Activated naive CD8-positive, alpha-beta T cell (primary cell): ENCODE data around the gene RNASE2.
A peak's percentile ranks its signal among the peaks of the same experiment; 100 is the strongest.
"Not testable (repeated sequence)": the region's sequence is repeated elsewhere in the genome, so short reads cannot be mapped to it uniquely, and the experiment has no call there.

ENCODE experiments used
- H3K27ac Mint-ChIP-seq: one replicate; pipeline ENCODE4 v1.8.0; 2021; ENCODE audit warnings: mixed read lengths
- H3K27me3 Mint-ChIP-seq: one replicate; pipeline ENCODE4 v1.8.0; 2021; ENCODE audit warnings: mixed read lengths
- H3K36me3 Mint-ChIP-seq: one replicate; pipeline ENCODE4 v1.8.0; 2021; ENCODE audit warnings: mixed read lengths
- H3K4me1 Mint-ChIP-seq: one replicate; pipeline ENCODE4 v1.8.0; 2021; ENCODE audit warnings: low read depth, mixed read lengths
- H3K4me3 Mint-ChIP-seq: one replicate; pipeline ENCODE4 v1.8.0; 2021; ENCODE audit warnings: mild to moderate bottlenecking, mixed read lengths
- H3K9me3 Mint-ChIP-seq: one replicate; pipeline ENCODE4 v1.8.0; 2021; ENCODE audit warnings: low read depth, mixed read lengths

Gene RNASE2

DNA sequence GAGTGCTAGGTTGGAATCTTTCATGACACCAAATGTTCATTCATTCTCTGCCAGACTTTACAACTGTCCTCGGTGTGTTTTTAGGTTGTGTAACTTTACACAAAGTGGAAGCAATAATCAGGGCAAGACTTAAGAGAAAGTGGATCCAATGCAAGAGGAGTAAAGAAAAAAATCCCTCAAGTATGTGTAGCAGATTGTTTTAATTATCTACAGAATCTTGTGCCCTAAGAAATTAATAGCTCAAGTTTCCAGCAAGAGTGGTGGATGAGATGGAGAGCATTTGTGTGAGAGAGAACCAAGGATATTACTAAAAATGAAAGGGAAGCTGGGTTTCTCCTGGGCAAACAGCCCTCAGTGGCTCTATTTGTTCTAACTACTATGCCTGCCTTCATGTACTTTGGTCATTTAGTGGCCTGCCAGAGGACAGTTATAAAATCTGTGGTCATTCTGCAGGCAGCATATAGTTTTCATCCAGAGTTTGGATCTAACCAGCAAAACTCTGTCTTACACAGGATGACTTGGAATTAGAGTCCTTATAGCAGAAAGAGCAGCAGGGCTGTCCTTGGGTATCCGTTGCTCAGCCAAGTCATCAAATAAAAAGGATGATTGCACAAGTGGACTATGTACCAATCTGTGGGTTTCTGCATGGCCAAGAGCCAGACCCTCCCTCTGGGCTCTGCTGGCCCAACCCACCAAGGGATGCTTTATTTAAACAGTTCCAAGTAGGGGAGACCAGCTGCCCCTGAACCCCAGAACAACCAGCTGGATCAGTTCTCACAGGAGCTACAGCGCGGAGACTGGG lies at the start of gene RNASE2:
RNASE2 (plus strand) TSS at position 752 of the 802 bp plus-strand sequence. CDS start 285 bp downstream, outside the sequence.
- not testable (repeated sequence) for H3K4me1 Mint-ChIP-seq, H3K9me3 Mint-ChIP-seq, H3K4me3 Mint-ChIP-seq, H3K36me3 Mint-ChIP-seq, H3K27me3 Mint-ChIP-seq, H3K27ac Mint-ChIP-seq

GRCh38 chr14:20905676-20906075 lies 49.6 kb upstream of the RNASE2 start:
- Mint-ChIP-seq H3K36me3 (no peaks in the 10 kb centered on the region), H3K27ac (no peak overlapping the region), H3K27me3 (peaks cover 8% of the 10 kb centered on the region), H3K9me3 (no peaks in the 10 kb centered on the region), H3K4me1 (no peaks in the 10 kb centered on the region), H3K4me3 (no peak overlapping the region)

DNA sequence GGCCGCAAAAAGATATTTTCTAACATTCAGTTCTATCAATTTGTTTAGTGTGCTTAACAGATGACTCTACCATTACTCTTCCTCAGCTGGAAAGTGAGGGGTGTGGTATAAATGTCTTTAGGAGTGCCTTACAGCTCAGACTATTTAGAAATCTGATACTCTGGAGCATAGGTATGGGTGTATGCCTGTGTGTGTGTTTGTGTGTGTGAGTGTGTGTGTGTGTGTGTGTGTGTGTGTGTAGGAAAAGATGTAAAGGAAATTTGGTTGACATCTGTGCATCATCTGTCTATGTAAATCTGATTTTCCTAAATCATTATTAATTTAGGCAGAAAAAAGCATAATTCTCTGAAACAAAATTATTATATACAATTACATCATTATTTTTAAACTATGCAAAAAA lies 48.1 kb upstream of the RNASE2 start:
- Mint-ChIP-seq H3K36me3 (no peaks in the 10 kb centered on the region), H3K9me3 (no peaks in the 10 kb centered on the region)

DNA sequence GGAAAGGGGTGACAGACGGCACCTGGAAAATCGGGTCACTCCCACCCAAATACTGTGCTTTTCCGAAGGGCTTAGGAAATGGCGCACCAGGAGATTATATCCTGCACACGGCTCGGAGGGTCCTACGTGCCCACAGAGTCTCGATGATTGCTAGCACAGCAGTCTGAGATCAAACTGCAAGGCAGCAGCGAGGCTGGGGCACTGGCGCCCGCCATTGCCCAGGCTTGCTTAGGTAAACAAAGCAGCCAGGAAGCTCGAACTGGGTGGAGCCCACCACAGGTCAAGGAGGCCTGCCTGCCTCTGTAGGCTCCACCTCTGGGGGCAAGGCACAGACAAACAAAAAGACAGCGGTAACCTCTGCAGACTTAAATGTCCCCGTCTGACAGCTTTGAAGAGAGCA lies 44.5 kb upstream of the RNASE2 start:
- H3K4me1 Mint-ChIP-seq, H3K27ac Mint-ChIP-seq, H3K4me3 Mint-ChIP-seq, H3K9me3 Mint-ChIP-seq, H3K36me3 Mint-ChIP-seq, H3K27me3 Mint-ChIP-seq: not testable (repeated sequence)

More for the DNA sequence above, 48.1 kb upstream of the RNASE2 start:
- no peaks in the 10 kb centered on the region for H3K4me1 Mint-ChIP-seq
- no peak overlapping the region for H3K27ac Mint-ChIP-seq
- no peak overlapping the region for H3K4me3 Mint-ChIP-seq
- H3K27me3 Mint-ChIP-seq, result peaks cover 7% of the 10 kb centered on the region

- H3K9me3 Mint-ChIP-seq, H3K4me1 Mint-ChIP-seq, H3K36me3 Mint-ChIP-seq, H3K27ac Mint-ChIP-seq, H3K4me3 Mint-ChIP-seq: not testable (repeated sequence)
- H3K27me3 Mint-ChIP-seq, result peaks cover 21% of the 10 kb centered on the region
Measured at GRCh38 chr14:20919038-20919756, 36.1 kb upstream of the RNASE2 start.

DNA sequence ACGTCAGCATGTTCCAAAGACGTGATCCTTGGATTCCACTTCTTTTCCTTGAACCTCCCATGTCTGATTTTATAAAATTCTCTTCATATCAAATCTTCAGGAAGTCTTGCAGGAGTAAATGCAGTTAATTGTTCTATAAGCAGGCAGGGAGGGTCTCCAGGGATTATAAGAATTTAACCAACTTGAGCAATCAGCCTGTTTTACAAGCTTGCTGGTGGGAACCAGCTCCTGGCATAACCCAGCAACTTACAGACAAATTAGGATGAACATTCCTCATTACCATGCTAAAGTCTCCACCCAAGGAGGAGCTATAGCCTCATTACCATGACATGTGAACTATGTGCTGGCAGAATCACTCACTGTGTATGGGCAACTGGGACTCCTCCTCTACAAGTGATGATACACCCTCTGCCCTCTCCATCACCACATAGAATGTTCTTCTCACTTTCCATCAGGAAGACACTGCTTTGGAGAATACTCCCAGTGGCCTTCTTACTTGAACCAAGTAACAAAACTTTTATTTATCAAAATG lies 31.5 kb upstream of the RNASE2 start:
- peaks cover 22% of the 10 kb centered on the region for H3K27me3 Mint-ChIP-seq
- H3K4me1 Mint-ChIP-seq, H3K27ac Mint-ChIP-seq, H3K4me3 Mint-ChIP-seq, H3K9me3 Mint-ChIP-seq, H3K36me3 Mint-ChIP-seq: not testable (repeated sequence)

DNA sequence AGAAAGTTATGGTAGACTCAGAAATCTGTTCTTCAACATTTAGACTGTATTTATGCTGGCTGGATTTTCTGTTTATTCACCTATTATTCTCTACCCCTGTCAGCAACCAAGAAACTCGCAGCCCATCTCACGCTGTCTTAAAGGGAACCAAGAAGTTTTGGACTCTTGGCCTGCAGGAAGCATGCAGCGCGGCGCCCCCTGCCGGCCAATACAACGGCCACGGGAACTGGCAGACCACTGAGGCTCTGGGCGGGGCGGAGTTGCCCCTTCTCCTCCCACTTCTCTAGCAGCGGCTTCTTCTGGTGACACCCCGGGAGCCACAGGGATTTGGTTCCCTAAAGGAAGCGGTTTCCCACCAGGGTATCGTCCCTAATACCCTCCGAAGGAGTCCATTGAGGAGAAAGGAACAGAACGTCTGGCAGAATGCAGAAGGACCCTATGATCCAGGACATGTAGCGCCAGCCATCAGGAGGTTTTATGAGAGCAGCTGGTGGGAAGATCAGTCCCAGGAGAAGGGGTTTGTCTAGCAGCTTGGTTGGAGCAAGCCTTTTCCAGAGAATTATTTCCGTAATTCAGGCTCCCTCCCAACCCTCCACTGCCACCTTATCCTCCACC lies 21.0 kb upstream of the RNASE2 start:
- peaks cover 2% of the 10 kb centered on the region for H3K27me3 Mint-ChIP-seq
- no peak overlapping the region for H3K27ac Mint-ChIP-seq
- H3K4me1 Mint-ChIP-seq, result no peaks in the 10 kb centered on the region
- H3K9me3 Mint-ChIP-seq, result no peaks in the 10 kb centered on the region
- no peaks in the 10 kb centered on the region for H3K36me3 Mint-ChIP-seq
- no peak overlapping the region for H3K4me3 Mint-ChIP-seq

DNA sequence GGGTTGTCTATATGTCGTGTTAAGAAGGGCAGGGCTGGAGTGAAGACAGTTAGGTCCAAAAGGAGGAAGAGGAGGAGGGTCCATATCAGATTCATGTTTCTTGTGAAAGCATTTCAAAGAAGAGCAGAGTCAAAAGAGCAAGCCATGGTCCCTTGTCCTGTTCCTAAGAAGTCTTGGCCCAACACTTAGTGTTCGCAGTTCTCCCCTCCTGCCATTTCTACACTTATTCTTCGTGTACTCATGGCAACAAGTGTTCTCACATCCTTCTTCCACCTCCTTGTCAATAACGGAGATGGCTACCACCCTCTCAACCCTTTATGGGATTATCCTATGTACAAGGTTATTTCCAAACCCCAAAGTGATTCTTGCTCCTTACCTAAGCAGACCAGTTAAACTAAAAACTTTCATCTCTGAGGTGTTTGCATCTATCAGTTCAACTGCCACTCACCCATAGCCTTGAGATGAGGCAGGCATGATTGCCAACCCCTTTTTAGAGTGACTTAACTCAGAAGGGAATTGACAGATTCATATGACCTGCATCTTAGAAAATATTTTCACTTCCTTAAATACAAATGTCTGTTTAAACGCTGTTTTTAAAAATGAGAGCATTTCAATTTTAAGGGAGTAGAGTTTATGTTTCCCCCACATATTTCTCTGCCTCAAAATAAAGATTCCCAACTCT lies 19.8 kb upstream of the RNASE2 start:
- Mint-ChIP-seq H3K27ac (no peak overlapping the region), H3K4me1 (no peaks in the 10 kb centered on the region), H3K36me3 (no peaks in the 10 kb centered on the region), H3K27me3 (peaks cover 2% of the 10 kb centered on the region), H3K4me3 (no peak overlapping the region), H3K9me3 (no peaks in the 10 kb centered on the region)

DNA sequence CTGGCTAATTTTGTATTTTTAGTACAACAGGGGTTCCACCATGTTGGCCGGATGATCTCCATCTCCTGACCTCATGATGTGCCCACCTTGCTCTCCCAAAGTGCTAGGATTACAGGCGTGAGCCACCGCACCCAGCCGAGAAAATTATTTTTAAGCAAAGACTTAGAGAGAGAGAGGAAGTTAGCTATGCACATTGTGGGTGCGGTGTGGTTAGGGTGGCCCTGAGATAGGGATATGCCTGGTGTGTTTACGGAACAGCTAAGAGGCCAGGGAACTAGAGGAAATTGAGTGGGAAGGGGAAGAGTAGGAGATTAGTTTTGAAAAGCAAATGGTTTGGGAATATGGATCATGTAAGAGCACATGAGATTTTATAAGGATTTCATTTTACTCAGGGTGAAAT lies 10.1 kb upstream of the RNASE2 start:
- H3K4me1 Mint-ChIP-seq, H3K27ac Mint-ChIP-seq, H3K9me3 Mint-ChIP-seq, H3K4me3 Mint-ChIP-seq, H3K27me3 Mint-ChIP-seq, H3K36me3 Mint-ChIP-seq: not testable (repeated sequence)

DNA sequence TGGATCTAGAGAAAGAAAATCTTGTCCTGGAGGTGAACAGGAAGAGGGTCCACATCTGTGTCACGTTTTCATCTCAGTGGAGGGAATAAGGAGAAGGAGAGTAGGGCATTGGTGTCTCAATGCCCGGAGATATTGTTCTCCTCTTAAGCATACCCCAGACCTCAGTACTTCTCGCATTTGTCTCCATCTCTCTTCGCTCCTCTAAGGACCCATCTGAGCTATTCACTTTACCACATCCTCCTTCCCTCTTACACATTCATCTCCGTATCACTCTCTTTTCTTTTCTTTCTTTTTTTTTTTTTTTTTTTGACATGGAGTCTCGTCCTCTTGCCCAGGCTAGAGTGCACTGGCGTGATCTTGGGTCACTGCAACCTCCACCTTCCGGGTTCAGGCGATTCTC lies 8.6 kb upstream of the RNASE2 start:
- H3K27ac Mint-ChIP-seq, H3K36me3 Mint-ChIP-seq, H3K4me1 Mint-ChIP-seq, H3K27me3 Mint-ChIP-seq, H3K4me3 Mint-ChIP-seq, H3K9me3 Mint-ChIP-seq: not testable (repeated sequence)

DNA sequence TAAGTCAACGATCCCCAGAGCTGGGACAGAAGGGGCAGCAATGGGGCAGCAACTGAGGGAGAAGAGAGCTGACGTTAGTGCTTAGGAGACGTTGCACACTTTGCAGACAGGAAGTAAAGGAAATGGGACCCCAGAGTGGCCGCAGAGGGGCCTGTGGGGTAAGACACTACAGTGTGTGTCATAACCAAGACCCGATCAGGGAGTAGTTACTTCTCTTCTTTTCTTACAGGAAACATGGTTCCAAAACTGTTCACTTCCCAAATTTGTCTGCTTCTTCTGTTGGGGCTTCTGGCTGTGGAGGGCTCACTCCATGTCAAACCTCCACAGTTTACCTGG lies 219 bp downstream of the RNASE2 start:
- H3K27me3 Mint-ChIP-seq, H3K27ac Mint-ChIP-seq, H3K36me3 Mint-ChIP-seq, H3K9me3 Mint-ChIP-seq, H3K4me3 Mint-ChIP-seq: not testable (repeated sequence)
- peaks cover 11% of the 10 kb centered on the region for H3K4me1 Mint-ChIP-seq

DNA sequence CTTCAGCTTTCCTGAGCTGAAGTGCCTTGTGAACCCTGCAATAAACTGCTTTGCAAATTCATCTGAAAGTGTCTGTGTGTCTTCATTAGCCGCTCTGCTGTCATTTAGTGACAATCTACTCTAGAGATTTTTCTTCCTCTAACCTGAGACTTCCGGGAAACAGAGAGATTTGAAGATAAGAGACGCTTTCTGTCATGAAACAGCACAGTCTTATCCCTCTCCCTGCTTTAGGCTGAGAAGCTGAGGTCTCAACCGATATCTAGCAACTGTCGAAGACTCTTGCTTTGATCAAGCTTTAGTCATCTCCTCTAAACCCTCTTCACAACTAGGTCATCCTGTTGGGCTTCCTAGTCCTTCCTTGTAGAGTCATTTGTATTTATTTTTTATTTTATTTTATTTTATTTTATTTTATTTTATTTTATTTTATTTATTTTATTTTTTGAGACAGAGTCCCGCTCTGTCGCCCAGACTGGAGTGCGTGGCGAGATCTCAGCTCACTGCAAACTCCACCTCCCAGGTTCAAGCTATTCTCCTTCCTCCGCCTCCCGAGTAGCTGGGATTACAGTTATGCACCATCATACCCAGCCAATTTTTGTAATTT lies 1.2 kb downstream of the RNASE2 start:
- no peaks in the 10 kb centered on the region for H3K36me3 Mint-ChIP-seq
- no peak overlapping the region for H3K4me3 Mint-ChIP-seq
- no peaks in the 10 kb centered on the region for H3K9me3 Mint-ChIP-seq
- H3K27ac Mint-ChIP-seq, result no peak overlapping the region
- H3K4me1 Mint-ChIP-seq, result peaks cover 19% of the 10 kb centered on the region
- H3K27me3 Mint-ChIP-seq, result peaks cover 6% of the 10 kb centered on the region

DNA sequence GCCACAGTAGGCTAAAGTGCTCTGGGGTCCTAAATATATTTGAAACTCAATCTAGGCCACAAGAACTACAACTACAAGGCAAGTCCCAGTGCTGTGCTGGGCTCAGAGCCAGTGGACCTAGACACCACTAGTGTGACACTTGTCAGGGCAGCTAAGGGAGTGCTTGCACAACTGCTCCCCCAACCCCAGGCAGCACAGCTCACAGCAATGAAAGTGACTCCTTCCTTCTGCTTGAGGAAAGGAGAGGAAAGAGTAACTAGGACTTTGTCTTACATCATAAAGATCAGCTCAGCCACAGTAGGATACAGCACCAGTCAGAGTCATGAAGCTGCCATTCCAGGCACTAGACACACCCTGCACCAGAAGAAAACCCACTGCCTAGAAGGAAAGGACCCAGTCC lies 3.7 kb downstream of the RNASE2 start:
- H3K36me3 Mint-ChIP-seq, H3K9me3 Mint-ChIP-seq, H3K4me3 Mint-ChIP-seq, H3K27me3 Mint-ChIP-seq, H3K27ac Mint-ChIP-seq: not testable (repeated sequence)
- H3K4me1 Mint-ChIP-seq, result peaks cover 23% of the 10 kb centered on the region

- no peak overlapping the region for H3K4me3 Mint-ChIP-seq
- H3K27me3 Mint-ChIP-seq, result peaks cover 35% of the 10 kb centered on the region
- H3K9me3 Mint-ChIP-seq, result no peaks in the 10 kb centered on the region
- no peak overlapping the region for H3K27ac Mint-ChIP-seq
- no peaks in the 10 kb centered on the region for H3K36me3 Mint-ChIP-seq
- peaks cover 8% of the 10 kb centered on the region for H3K4me1 Mint-ChIP-seq
Measured at GRCh38 chr14:20969336-20969735, 14.0 kb downstream of the RNASE2 start.

DNA sequence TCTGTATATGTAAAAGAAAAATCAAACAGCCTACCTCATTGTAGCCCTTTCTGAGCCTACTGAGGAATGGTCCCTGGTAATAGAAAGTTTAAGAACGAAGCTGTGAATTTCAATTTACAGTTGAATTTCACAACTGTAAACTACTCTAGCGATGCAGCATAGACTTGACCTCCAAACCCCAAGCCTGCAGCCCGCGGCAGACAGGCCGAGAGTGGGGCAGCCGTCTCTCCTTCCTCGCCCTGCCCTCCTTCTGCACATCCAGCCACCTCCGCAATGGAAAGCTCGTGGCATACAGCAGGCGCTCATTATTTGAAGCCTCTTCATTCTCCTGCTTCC lies 15.3 kb downstream of the RNASE2 start:
- Mint-ChIP-seq H3K4me1 (peaks cover 8% of the 10 kb centered on the region), H3K9me3 (no peaks in the 10 kb centered on the region), H3K36me3 (no peaks in the 10 kb centered on the region), H3K4me3 (peak overlapping the region; percentile 93), H3K27me3 (peaks cover 27% of the 10 kb centered on the region), H3K27ac (no peak overlapping the region)
